NOMO-1 treated with dmso at 0.1 percent for 144 hours (cell line): ENCODE data around the gene HSPA4.
"Not testable (repeated sequence)": the region's sequence is repeated elsewhere in the genome, so short reads cannot be mapped to it uniquely, and the experiment has no call there.

Experiments
- DNase-seq: peaks from one replicate; lab custom pipeline; 2025; ENCODE audit not compliant: unreplicated experiment; lab: John Stamatoyannopoulos, UW

The HSPA4 gene

GRCh38 chr5:133051542-133052316, at the start of gene HSPA4:
Gene HSPA4, plus strand, starts transcription at chr5:133052013. Its CDS starts 238 bp downstream, at chr5:133052251.
- peak; percentile 98 for DNase-seq

- no peak for DNase-seq
These were observed 45.2 kb upstream of the HSPA4 start for GRCh38 chr5:133006653-133007052.

GRCh38 chr5:133008455-133008854, 43.4 kb upstream of the HSPA4 start:
- DNase-seq: not testable (repeated sequence)

- no peak for DNase-seq
These were observed 36.3 kb upstream of the HSPA4 start for GRCh38 chr5:133015466-133015865.

GRCh38 chr5:133017964-133018363, 33.8 kb upstream of the HSPA4 start:
- no peak for DNase-seq

GRCh38 chr5:133019471-133019870, 32.3 kb upstream of the HSPA4 start:
- DNase-seq: not testable (repeated sequence)

- DNase-seq: peak; percentile 85
These were observed 25.8 kb upstream of the HSPA4 start, which contains the start of gene ZCCHC10 for GRCh38 chr5:133025804-133026663. Gene ZCCHC10, minus strand, starts transcription at chr5:133026549. Its CDS starts 12 bp downstream, at chr5:133026537.

GRCh38 chr5:133026664-133027153, 25.1 kb upstream of the HSPA4 start:
- DNase-seq: no peak

- no peak for DNase-seq
These were observed 22.4 kb upstream of the HSPA4 start for GRCh38 chr5:133029416-133029815.

- DNase-seq: no peak
These were observed 21.3 kb upstream of the HSPA4 start for GRCh38 chr5:133030343-133031005.

- DNase-seq: no peak
These were observed 18.7 kb upstream of the HSPA4 start for GRCh38 chr5:133032852-133033742.

GRCh38 chr5:133034064-133034463, 17.7 kb upstream of the HSPA4 start:
- DNase-seq: no peak

GRCh38 chr5:133035224-133035623, 16.6 kb upstream of the HSPA4 start:
- DNase-seq: no peak

GRCh38 chr5:133036677-133037076, 15.1 kb upstream of the HSPA4 start:
- not testable (repeated sequence) for DNase-seq

- DNase-seq: no peak
These were observed 10.5 kb upstream of the HSPA4 start for GRCh38 chr5:133041157-133041784.

GRCh38 chr5:133041910-133042309, 9.9 kb upstream of the HSPA4 start:
- DNase-seq: no peak

GRCh38 chr5:133046560-133046959, 5.3 kb upstream of the HSPA4 start:
- not testable (repeated sequence) for DNase-seq

GRCh38 chr5:133047404-133047803, 4.4 kb upstream of the HSPA4 start:
- no peak for DNase-seq

GRCh38 chr5:133048993-133049725, 2.7 kb upstream of the HSPA4 start:
- no peak for DNase-seq
